GM19351 (cell line): ENCODE results near the gene PSMC3IP.
A peak's percentile ranks its signal among the peaks of the same experiment; 100 is the strongest.
"Not testable (repeated sequence)": the region's sequence is repeated elsewhere in the genome, so short reads cannot be mapped to it uniquely, and the experiment has no call there.

Experiments used
- ATAC-seq: cut with Tn5 transposase; IDR thresholded peaks from one replicate; pipeline ENCODE4 v1.9.1; 2021; ENCODE audit warnings: mild to moderate bottlenecking, moderate library complexity; ENCODE audit not compliant: unreplicated experiment

PSMC3IP gene

GRCh38 chr17:42541041-42541833 is 36.3 kb downstream of the PSMC3IP start:
- ATAC-seq: no peak

DNA sequence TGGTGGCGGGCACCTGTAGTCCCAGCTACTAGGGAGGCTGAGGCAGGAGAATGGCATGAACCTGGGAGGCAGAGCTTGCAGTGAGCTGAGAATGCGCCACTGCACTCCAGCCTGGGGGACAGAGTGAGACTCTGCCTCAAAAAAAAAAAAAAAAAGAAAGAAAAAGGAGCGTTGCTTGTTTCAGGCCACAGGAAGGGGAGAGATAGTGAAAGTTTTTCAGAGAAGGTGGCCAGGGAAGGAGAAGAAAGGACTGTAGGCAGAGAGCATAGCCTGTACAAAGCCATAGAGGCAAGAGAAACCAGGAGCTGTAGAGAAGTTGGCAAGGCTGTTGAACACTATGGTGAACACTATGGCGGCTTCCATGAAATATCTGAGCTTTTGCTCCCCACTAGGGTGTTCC is 37.0 kb downstream of the PSMC3IP start:
- not testable (repeated sequence) for ATAC-seq

DNA sequence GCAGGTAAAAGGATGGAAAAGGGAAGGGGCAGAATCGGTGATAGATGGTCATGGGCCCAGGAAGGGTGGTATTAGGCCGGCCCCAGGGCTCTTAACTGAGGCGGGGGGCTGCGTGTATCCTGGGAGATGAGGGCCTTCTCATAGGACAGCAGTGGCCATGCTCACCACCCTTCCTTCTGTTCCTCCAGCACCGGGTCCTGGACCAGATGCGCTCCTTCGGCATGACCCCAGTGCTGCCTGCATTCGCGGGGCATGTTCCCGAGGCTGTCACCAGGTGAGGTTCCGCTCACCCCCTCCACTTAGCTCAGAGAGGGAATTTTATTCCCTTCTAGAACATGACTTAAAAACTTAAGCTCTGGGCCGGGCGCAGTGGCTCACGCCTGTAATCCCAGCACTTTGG is 39.0 kb downstream of the PSMC3IP start:
- ATAC-seq: no peak

DNA sequence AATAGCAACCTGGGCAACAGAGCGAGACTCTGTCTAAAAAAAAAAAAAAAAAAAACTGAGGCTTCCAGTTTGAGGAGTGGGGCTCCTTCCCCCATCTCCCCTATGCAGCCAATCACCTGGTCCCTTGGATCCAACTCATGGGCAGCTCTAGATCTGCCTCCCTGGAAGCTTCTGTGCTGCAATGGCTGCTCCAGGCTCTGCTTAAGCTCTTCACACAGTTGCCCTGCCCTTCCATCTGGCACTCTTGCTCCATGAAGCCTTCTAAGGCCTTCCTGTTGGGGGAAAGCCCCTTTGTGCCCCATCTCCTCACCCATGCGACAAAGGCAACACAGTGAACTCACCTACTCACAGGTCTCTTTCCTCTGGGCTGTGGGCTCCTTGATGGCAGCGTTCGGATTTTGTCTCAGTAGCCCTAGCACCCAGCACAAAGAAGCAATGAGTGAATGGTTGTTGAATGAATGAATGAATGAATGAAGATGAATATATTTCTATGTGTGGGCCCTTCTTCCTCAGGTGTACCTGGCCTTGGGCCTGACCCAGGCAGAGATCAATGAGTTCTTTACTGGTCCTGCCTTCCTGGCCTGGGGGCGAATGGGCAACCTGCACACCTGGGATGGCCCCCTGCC is 39.6 kb downstream of the PSMC3IP start:
- ATAC-seq: no peak

DNA sequence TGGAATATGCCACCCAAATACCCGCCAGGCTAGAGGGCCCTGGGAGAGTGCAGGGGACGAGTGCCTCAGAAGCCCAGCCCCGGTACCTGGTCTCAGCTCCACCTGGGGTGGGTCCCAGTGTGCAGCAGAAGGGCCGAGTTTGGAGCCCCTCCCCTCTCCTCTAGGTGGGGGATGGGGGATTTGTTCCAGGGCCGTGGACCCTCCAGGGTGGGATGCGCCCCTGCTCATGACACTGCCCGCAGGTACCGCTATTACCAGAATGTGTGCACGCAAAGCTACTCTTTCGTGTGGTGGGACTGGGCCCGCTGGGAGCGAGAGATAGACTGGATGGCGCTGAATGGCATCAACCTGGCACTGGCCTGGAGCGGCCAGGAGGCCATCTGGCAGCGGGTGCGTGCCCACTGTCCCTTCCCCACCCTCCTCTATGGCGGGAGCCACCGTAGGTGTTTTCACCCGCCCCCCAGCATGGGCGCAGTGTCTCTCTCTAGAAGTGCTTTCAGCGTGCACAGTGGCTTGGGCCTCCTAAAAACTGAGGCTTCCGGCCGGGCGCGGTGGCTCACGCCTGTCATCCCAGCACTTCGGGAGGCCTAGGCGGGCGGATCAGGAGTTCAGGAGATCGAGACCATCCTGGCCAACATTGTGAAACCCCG is 40.2 kb downstream of the PSMC3IP start:
- ATAC-seq: no peak

DNA sequence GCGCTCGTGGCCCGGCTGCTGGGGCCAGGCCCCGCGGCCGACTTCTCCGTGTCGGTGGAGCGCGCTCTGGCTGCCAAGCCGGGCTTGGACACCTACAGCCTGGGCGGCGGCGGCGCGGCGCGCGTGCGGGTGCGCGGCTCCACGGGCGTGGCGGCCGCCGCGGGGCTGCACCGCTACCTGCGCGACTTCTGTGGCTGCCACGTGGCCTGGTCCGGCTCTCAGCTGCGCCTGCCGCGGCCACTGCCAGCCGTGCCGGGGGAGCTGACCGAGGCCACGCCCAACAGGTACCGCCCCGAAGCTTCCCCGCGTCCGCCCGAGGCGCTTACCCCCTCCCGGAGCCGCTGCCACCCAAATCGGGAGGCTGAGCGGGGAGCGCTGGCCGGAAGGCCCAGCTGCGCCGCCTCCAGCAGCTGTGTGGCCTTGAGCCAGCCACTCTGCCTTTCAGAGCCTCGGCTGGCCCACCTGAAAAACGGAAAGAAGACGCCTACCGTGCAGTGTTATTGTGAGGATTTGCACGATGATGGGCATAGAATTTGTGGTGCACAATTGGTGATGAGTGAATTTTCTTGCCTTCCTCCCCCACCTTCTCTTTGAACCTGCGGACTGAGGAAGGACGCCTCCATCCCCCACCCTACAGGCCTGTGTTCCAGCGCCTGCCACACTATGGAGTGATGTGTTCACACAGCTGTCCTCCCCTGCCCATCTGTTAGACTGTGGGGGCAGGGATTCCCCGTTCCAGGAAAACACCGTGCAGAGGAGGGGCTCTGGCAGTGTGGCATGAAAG is 41.0 kb downstream of the PSMC3IP start:
- ATAC-seq: peak; percentile 62

DNA sequence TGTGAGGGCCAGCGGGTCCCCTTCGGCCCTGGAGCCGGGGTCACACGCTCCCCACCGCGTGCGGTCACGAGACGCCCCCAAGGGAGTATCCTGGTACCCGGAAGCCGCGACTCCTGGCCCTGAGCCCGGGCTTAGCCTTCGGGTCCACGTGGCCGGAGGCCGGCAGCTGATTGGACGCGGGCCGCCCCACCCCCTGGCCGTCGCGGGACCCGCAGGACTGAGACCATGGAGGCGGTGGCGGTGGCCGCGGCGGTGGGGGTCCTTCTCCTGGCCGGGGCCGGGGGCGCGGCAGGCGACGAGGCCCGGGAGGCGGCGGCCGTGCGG is 41.5 kb downstream of the PSMC3IP start, which contains the start of gene NAGLU:
NAGLU (plus strand) TSS at position 194 of the 324 bp plus-strand sequence; CDS start at position 226, 32 bp downstream.
- peak; percentile 80 for ATAC-seq

GRCh38 chr17:42535155-42536047 is 42.1 kb downstream of the PSMC3IP start:
- ATAC-seq: no peak

GRCh38 chr17:42531455-42532354 is 45.8 kb downstream of the PSMC3IP start:
- no peak for ATAC-seq

DNA sequence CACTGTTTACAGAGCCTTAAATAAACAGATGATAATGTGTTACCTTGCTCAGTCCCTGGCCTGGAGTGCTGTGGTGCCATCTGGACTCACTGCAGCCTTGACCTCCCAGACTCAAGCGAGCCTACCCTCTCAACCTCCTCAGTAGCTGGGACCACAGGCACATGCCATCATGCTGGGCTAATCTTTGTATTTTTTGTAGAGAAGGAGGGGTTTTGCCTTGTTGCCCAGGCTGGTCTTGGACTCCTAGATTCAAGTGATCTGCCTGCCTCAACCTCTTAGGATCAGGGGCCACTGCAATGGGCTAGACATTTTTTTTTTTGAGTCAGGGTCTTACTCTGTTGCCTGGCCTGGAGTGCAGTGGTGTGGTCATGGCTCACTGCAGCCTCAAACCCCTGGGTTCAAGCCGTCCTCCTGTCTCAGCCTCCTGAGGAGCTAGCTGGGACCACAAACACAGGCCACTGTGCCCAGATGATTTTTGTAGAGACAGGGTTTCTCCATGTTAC is 46.5 kb downstream of the PSMC3IP start:
- no peak for ATAC-seq

DNA sequence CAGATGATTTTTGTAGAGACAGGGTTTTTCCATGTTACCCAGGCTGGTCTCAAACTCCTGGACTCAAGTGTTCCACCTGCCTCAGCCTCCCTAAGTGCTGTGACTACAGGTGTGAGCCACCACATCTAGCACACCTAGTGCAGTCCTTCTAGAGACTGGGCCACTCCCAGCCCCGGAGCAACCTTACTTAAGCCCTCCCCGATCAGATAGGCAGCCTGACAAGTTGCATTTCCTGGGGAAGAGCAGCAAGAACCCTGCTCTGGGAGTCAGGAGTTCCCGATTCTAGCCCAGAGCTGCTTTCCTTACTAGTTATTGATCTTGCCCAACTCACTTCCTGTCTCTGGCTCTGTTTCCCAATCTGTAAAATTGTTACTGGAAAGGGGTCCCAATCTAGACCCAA is 48.5 kb downstream of the PSMC3IP start:
- no peak for ATAC-seq

DNA sequence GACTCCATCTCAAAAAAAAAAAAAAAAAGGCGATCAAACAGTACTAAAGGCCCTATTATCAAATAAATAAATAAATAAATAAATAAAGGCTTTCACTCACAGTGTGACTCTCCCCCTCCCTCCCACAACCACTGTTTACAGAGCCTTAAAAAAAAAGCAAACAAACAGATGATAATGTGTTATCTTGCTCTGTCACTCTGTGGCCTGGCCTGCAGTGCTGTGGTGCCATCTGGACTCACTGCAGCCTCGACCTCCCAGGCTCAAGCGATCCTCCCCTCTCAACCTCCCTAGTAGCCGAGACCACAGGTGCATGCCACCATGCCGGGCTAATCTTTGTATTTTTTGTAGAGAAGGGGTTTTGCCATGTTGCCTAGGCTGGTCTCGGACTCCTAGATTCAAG is 49.6 kb downstream of the PSMC3IP start:
- ATAC-seq: no peak

DNA sequence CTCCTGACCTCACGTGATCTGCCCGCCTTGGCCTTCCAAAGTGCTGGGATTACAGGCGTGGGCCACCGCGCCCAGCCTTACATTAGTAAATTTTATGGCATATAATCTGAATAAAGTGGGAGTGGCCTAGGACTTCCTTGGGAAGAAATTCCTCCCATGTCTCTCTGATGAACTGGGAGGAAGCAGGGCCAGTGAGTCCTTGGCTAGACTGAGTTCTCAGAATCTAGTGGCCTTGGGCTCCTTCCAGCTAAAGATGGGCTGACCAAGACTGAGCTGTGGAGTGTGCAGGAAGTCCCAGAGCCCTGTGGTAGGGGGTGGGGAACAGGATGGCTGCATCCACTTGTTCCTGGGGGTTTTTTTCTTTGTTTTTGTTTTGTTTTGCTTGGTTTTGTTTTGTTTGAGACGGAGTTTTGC is 51.5 kb downstream of the PSMC3IP start:
- ATAC-seq: no peak

DNA sequence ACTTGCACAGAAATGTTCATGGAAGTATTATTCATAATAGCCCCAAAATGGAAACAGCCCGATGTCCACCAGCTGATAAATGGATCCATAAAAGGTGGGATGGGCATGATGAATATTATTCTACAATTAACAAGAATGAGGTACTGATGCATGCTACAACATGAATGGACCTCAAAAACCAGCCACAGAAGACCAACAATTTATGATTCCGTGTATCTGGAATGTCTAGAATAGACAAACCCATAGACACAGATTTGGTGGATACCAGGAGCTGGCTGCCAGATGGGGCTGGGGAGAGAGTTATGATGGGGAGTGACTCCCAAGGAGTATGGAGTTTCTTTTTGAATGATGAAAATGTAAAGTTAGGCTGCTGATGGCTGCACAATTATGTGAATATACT is 52.3 kb downstream of the PSMC3IP start:
- ATAC-seq: no peak

GRCh38 chr17:42522798-42523278 is 54.7 kb downstream of the PSMC3IP start:
- no peak for ATAC-seq
